ENCODE data around the gene KCNG1.

DNA sequence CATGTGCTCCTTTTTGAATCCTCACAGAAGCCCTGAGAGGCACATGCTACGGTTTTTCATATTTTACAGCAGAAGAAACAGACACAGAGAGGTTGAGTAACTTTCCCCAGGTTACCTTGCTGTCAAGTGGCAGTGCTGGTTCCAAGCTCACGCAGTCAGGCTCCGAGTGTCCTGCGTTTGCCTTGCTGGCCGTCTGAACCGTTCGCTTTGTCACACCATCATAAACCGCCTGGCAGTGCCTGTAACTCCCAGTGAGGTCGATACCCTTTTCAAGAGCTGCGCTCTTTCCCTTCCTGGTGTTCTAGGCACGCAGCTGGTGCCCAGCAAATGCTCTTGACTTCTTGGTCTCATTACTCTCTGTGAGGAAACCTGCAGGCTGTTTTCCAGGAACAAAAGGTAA is 31.3 kb upstream of the KCNG1 start:
- TF ChIP-seq, protein P1, sequence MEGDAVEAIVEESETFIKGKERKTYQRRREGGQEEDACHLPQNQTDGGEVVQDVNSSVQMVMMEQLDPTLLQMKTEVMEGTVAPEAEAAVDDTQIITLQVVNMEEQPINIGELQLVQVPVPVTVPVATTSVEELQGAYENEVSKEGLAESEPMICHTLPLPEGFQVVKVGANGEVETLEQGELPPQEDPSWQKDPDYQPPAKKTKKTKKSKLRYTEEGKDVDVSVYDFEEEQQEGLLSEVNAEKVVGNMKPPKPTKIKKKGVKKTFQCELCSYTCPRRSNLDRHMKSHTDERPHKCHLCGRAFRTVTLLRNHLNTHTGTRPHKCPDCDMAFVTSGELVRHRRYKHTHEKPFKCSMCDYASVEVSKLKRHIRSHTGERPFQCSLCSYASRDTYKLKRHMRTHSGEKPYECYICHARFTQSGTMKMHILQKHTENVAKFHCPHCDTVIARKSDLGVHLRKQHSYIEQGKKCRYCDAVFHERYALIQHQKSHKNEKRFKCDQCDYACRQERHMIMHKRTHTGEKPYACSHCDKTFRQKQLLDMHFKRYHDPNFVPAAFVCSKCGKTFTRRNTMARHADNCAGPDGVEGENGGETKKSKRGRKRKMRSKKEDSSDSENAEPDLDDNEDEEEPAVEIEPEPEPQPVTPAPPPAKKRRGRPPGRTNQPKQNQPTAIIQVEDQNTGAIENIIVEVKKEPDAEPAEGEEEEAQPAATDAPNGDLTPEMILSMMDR (IDR thresholded peaks at IDR 0.05), result no peak
- no peak for TF ChIP-seq POLR2A (IDR thresholded peaks at IDR 0.05)
